NB4 (cell line): ENCODE measurements around the gene MEF2B.

Experiments used
- CTCF ChIP-seq: IDR thresholded peaks from one replicate; pipeline ENCODE4 v1.5.1; 2012; ENCODE audit warnings: low read depth, low read length
- MAX ChIP-seq: IDR thresholded peaks from 2 replicates; pipeline ENCODE4 v1.6.1; 2011; ENCODE audit warnings: low read depth, low read length
- MYC ChIP-seq: IDR thresholded peaks from 2 replicates; pipeline ENCODE4 v1.6.1; 2011; ENCODE audit warnings: low read depth, low read length
- POLR2A ChIP-seq: IDR thresholded peaks from 2 replicates; pipeline ENCODE4 v1.6.1; 2011; ENCODE audit warnings: mild to moderate bottlenecking; ENCODE audit not compliant: insufficient read length; ENCODE audit errors: extremely low read depth

GRCh38 chr19:19202707-19203011 lies 32.6 kb upstream of the MEF2B start:
- TF ChIP-seq CTCF (no peak), MYC (no peak), POLR2A (no peak), MAX (no peak)
